ENCODE results near the gene AIPL1.
A peak's percentile ranks its signal among the peaks of the same experiment; 100 is the strongest.

Gene AIPL1

DNA sequence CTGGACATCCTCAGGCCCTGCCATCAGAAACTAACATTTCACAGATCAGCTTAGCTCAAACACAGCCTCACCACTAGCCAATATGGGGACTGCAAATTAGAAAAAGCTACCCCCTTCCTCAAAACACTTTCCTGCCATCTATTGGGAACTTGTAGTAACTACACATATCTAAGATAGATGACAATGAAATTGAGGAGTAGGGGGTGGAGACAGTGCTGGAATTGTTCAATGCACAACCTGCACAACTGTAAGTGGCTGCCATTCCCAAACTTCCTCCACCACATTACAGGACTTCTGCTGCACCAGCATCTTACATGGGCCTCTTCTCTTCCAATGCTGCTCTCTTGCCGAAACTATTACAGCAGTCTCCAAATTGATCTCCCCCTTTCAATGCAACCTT lies 21.9 kb downstream of the AIPL1 start:
- DNase-seq, result peak; percentile 49

DNA sequence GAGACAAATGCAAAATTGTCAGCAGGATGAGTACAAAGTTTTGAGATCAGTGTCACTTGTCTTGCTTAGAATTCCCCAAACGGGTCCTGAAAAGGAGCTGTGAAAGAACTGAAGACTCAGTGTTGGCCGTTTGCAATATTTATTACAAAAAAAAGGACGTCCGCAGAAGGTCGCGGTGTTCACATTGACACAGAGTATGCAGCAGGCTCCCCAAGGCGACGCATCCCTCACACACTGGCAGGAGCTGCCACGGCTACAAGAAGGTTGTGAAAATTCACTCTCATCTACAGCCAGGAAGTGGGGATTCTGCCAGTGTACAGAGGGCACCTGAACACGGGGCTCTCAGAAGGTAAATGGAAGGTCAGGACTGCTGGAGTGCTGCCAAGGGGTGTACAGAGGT lies 26.2 kb downstream of the AIPL1 start:
- no peak for DNase-seq

DNA sequence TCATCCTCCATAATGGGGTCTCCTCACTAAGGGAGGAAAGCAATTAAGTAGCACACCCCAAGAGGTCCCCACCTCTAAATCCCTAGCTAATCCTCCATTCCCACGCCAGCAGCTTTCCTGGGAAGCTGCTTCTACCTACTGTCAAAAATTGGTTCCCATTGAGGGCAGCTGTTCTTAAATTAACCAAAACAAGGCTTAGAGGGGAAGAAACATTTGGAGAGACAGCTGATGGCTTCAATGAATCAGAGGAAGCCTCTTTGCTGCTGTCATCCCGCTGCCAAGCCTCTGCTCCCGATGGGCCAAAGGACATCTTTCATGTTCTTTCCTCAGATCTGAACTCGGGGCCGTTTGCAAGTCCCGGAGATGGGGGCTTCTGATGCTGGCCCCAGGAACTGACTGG lies 26.6 kb downstream of the AIPL1 start:
- no peak for DNase-seq

DNA sequence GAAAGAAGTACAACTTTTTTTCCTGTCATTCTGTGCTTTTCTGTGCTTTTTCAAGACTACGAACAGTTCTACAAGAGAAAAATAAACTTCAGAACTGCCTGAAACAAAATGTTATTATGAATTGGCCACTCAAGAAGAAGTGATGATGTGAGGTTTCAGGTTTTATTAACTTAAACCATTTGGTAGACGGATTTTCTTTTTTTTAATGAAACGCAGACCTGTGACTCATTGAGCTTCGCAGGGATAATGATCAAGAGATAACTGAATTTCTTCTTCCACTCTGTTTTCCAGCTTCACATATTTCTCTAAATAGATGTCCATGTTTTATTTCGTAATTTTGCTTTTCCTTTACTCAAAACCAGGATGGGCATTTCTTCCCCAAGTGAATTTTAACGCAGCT lies 32.7 kb downstream of the AIPL1 start:
- peak; percentile 56 for DNase-seq

DNA sequence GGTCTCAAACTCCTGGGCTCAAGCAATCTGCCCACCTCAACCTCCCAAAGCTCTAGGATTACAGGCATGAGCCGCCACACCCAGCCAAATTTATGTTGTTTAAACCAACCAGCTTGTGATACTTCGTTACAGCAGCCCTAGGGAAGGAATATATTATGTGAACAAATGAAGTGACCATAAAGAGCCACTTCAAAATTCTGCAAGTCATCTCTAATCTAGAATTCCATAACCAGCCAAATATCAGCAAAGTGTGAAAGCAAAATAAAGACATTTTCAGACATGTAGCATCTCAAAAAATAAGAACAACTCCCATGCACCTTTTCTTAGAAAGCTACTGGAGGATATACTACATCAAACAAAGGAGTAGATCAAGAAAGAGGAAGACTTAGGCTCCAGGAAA lies 36.0 kb downstream of the AIPL1 start:
- no peak for DNase-seq

DNA sequence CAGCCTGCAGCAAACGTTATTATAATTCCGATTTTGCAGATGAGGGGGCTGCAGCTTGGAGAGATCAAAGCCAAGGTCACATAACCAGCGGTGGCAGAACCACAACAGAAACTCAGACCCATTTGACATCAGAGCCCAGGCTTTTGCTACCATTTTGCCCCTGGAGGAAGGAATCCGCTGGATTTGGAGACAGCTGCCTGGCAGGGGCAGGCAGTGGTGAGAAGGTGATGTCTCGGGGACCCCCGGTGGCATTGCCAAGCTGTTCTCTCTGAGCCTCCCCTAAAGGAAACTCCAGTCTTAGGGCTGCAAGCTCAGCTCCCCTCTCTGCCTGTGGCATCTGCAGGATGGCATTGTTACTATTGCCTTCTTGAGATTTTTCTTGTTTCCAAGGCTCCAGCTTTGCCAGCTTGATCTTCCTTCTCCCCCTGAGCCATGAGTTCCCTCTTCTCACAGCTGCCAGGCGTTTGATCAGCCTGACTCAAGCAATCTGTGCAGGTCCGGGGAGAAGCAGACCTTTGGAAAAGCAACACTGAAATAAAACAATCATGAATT lies 40.8 kb downstream of the AIPL1 start:
- DNase-seq, result no peak

DNA sequence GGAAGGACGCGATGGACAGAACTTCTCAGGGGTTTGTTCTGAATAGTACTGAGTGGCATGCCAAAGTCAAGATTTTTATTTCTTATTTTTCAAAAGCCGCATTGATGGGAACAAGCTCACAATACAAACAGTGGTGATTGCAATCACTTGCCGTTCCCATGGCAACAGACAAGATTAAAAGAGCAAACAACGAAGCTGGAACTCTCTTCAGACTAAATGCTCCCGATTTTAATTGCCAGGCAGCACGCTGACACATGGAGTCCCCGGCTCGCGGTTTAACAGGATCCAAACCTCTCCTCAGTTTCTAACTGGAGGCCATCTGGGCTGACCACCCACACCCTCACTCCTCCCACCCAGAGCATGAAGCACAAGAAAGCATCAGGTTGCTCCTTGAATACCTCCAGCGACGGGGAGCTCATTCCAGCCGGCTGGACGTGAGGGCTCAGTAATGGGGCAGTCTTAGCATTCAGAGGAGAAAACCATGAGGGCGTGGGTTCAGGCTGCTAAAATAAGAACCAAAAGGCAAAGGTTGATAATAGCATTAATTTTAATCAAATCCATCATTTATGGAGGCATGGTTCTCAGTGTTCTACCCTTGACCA lies 41.5 kb downstream of the AIPL1 start:
- no peak for DNase-seq

DNA sequence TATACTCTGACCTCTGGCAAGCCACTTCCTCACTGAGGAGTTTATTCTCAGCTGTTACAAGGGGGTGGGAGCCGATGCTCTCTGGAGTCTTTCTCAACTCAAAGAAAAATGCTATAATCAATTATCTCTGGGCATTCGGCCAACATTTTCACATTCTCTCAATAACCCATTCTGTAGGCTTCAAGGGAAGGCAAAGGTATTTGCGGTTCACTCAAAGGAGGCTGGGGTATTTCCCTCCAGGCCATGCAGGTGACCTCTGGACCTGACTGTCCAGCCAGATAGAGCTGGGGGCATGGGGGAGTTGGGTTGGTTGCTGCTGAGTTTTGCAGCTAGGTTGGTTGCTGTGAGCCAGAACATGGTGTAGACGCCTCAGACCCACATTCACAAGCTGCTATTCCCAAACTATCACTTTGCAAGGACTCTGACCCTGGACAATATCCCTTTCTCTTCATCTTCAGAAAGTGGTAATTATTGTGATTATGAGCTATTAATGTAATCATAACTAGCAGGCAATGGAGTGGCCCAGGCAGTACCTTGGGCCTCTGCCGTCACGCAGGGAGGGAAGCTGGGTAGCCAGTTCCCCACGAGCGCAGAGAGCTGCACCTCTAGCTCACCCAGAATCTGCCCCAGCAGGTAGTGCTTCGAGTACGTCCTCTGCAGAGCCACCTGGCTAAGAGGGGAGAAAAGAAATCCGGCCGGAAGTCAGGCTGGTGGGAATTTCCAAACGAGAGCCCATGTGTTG lies 42.1 kb downstream of the AIPL1 start:
- no peak for DNase-seq

DNA sequence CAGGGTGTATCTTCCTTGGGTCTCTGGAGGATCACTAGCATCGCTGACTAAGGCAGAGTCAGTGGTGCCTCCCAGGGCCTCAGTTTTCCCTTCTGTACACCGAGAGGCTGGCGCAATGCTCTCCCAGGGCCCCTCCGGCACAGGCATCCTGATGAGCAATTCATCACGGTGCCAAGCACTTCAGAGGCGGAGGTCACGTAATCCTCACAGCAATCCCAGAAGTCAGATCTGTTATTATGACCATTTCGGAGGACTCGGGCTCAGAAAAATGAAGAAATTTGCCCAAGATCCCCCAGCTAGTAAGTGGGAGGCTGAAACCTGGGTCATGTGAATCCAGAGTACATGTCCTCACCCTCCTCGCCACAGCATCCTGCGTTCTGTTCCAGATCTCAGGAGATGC lies 46.5 kb downstream of the AIPL1 start:
- no peak for DNase-seq

DNA sequence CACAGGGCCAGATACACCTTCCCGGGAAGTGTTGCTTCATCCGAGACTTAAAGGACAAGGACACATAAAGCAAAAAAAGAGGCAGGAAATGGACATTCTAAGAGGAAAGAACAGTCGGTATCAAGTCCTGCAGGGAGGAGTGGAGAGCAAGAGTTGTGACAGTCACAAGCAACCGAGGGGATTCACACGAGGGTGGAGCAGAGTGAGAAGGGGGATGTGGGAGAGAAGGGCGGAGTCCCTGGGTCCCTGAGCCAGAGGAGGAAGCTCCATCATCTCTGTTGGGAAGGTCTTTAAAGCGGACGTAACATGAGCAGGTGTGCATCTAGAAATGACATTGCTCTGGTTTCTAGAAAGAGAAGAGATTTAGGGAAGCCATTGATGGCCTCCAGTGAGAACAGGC lies 47.1 kb downstream of the AIPL1 start:
- no peak for DNase-seq

DNA sequence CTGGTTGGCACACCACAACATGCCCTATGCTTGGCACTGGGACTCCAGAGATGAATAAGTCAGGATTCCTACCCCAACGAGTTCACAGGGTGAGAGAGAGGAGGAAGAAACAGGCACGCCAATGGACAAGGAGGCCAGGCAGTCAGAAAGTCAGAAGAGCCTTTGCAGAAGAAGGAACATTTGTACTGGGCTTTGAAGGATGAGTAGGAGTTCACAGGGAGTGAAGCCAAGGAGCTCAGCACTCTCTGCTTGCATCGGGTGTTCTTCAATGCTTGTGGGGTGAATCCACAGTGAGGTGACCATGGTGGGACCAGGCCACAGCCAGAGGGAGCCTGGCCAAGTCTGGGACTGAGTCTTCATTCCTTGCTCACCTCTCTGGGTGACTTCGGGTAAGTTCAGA lies 47.5 kb downstream of the AIPL1 start:
- no peak for DNase-seq

DNA sequence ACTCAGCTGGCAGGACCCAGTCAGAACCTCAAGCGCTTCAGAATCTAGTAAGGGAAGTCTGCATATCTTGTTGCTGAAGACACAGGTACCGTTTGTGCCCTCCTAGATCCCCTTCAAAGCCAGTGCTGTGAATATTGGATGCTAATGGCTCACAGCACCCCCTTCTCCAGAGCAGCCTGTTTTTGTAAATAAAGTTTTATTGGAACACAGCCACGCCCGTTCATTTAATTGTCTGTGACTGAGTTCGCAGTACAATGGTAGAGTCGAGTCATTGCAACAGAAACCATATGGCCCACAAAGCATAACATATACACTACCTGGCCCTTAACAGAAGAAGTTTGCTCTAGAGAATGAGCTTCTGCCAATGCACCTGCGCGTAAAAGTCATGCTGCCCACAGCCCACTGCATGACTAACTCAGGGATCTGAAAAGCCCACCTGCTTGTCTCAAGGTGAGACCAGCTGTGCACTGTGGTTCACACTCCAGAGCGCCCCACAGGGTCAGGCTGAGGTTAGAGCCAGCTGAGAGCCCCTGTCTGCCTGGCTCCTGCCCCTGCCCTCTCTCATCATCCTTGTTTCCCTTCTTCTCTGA lies 48.8 kb downstream of the AIPL1 start:
- DNase-seq, result no peak

DNA sequence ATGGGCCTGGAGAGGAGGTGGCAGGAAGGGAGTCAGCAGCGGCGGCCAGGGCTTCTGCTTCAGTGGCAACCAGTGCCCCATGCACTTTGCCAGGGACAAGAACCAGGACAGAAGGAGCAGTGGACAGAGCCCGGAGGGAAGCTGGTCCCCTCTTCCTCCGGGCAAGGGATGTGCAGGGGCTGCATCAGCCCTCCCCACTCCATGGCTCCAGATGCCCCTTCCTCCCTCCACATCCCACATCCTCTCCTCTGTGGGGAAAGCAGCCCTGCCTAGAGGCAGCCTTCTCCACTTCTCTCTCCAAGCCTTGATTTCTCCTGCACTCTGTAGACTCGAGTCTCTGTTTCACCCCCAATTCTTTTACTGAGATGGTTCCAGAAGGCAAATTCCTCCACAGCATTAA lies 50.4 kb downstream of the AIPL1 start:
- no peak for DNase-seq

DNA sequence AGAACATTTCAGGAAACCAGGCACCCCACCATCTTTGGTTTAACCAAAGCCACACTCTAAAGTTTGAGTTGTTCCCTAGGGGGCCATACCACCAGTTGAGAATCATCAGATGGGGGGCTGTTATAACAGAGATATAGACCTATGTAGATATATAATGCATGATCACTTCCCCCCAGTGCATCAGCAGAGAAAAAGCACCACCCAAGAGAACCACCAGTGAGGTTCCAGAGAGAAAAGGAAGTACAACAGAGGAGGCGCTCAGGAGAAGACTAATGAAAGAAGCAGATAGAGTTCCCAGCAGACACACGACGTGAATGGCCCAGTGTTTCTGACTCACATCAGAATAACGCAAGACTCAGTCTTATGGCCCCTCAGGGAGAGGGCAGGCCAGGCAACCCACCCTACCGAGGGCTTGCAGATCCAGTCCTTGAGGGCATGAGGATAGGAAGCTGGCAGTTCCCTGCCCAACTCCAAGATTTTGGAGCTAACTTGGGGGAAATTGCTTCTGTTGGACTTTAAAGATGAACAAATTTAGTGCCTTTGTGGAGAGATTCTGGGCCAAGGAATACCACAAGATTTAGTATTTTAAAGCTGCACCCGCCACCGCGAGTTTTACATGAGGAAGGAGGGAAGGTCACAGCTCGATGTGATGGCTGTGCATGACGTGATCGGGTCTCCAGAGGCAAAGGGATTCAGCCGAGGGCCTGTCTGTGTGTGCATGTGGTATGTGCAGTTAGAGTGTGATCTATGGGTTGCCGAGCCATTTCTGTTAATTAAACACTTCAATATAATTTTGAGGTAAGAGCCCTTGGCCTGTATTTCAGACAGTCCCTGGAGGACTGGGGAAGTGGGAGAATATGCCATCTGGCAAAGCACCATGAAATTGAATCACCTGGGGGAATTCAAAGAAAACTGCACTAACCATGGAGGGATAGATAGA lies 53.1 kb downstream of the AIPL1 start:
- peak; percentile 22 for DNase-seq

DNA sequence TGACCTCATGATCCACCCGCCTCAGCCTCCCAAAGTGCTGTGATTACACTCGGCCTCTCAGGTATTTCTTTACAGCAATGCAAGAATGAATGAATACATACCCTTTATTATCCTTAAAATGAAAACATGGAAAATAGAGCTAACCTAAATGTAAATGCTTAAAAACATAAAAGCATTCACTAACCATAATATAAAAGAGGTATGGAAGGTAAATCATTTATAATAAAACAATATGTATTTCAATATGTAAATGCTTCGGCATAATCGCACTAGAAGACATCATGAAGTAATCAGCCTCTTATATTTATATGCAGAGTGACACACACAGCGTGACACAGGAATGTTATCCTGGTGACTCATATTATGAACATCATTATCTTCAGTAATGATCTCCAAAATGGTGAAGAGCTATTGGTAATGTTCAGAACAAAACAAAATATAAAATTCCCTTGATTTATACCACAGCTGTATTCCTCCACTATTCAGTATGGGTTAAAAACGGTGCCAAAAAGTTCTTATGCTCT lies 53.9 kb downstream of the AIPL1 start:
- DNase-seq, result peak; percentile 67

DNA sequence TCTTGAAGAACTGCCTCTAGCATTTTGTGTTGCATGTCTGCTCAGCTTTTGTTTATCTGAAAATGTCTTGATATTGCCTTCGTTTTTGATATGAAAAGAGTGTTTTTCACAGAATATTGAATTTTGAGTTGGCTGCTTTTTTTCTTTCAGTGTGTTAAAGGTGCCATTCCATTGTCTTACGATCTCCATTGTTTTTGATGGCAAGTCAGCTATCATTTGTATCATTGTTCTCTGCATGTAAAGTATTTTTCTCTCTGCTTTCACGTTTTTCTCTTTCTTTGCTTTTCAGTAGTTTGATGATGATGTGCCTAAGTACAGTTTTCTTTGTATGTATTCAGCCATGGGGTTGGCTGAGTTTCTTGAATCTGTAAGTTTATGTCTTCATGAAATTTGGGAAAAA lies 57.0 kb downstream of the AIPL1 start:
- no peak for DNase-seq

DNA sequence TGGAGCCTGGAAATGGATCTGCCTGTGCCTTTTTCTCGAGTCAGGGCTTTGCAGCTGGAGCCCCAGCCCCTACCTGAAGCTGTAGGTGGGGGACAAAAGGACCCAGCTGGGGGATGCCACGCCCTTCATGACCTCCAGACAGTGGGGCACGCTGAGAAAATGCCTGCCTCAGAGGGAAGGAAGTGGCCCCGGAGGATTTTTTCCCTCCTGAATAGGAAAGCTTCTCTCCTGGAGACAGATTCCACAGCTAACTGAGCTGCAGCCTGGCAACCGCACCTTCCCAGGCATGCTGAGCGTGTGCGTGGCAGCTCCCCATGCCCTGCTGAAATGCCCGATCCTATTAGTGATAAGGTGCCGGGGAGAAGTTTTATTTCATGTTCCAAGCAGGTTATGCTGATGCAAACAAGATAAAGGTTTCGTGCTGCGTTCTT lies 58.0 kb downstream of the AIPL1 start:
- no peak for DNase-seq

DNA sequence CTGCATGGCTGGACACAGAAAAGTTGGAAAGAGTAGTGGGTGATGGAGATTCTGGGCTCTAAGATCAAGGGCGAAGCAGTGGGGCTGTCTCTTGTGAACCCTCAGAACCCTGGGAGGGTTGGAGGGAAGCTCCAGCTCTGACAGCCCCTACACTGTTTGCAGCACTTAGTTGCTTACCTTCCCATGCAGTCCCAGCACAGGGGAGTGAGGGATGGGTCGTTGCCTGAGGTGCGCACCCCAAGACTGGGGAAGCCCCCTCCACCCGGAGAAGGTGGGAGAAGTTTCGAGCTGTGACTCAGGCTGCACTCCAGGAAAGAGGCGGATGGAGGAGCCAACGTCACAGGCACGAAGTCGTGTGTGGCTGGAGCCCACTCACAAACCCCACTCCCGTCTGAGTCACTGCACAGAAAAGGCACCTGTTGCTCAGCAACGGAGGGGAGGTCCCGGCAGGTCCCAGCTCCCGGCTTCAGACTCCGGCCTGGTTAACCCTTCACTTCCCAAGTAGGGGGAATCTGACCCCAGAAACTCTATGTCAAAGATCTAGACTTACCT lies 60.1 kb downstream of the AIPL1 start:
- peak; percentile 67 for DNase-seq

DNA sequence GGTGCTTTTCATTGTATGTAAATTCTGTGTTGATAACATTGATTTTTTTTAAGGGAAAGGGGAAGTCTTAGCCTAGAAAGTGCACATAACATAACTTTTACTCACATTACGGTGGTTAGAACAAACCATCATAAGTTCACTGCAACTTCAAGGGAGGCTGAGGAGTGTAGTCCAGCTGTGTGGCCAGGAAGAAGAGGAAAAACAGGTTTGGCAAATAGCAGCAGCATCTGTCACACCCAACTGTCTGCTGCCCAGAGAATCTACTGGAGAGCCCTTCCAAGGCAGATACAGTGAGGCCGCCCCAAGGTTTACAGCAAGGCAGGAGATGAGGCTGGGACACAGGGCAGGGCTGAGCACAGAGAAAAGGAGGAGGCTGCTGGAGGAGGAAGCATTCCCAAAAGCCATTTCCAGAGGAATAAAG lies 60.6 kb downstream of the AIPL1 start:
- DNase-seq, result peak; percentile 4

Data from fibroblast of skin of right biceps (primary cell).